Choroid plexus epithelial cell (primary cell): ENCODE data around the gene SMYD4.
"Not testable (repeated sequence)": the region's sequence is repeated elsewhere in the genome, so short reads cannot be mapped to it uniquely, and the experiment has no call there.

Experiments used
- DNase-seq: peaks from one replicate; pipeline ENCODE4 v3.0.0-alpha.2; 2010; ENCODE audit warnings: low read depth
- H3K4me3 ChIP-seq: 2 replicates; pipeline ENCODE4 v1.5.1; 2011; ENCODE audit warnings: low read depth, mild to moderate bottlenecking, control low read depth, low read length, moderate library complexity
- CTCF ChIP-seq: conservative IDR thresholded peaks from 2 replicates; pipeline ENCODE4 v1.5.1; 2011; ENCODE audit warnings: low read depth, mild to moderate bottlenecking, control low read depth, inconsistent platforms, low read length, moderate library complexity

Gene SMYD4

GRCh38 chr17:1871756-1872155, 42.1 kb upstream of the SMYD4 start:
- TF ChIP-seq CTCF = no peak
- no peak overlapping the region for H3K4me3 ChIP-seq
- DNase-seq = no peak

DNA sequence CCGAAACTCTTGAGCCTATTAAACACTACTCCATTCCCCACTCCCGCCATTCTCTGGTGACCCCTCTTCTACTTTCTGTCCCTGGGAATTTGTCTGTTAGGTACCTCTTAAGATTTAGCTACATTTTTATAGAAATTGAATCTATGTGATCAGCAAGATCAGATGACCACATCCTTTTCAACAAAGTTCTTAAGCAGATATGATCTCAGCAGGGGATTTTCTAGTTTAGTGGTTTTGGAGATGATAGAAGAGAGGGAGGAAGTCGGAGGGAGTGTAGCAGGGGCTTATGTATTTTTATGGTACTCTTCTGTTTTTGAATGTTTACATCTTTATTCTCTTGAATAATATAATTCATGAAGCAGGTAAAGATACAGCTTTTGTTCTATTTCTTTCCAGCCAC, 40.9 kb upstream of the SMYD4 start:
- TF ChIP-seq CTCF = no peak
- DNase-seq = peak; percentile 34
- H3K4me3 ChIP-seq = no peak overlapping the region

- DNase-seq = no peak
- H3K4me3 ChIP-seq = no peak overlapping the region
- TF ChIP-seq CTCF = no peak
Measured at GRCh38 chr17:1868090-1868489, 38.4 kb upstream of the SMYD4 start.

DNA sequence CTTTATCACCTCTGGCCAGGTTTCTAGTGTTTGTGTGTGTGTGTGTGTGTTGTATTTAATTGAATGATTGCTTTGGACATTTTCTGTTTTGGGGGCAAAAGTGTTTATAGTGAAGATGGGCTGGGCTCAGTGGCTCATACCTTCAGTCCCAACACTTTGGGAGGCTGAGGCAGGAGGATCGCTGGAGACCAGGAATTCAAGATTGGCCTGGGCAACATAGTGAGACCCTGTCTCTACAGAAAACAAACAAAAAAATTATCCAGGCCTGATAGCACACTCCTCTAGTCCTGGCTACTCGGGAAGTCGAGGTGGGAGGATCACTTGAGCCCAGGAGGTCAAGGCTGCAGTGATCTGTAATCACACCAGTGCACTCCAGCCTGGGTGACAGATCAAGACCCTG, 37.6 kb upstream of the SMYD4 start:
- TF ChIP-seq CTCF = no peak
- H3K4me3 ChIP-seq = no peak overlapping the region
- no peak for DNase-seq

- TF ChIP-seq CTCF = peak; percentile 71
- H3K4me3 ChIP-seq = no peak overlapping the region
- peak; percentile 40 for DNase-seq
Measured at GRCh38 chr17:1865252-1866037, 35.7 kb upstream of the SMYD4 start.

- DNase-seq = no peak
- no peak for TF ChIP-seq CTCF
- H3K4me3 ChIP-seq = no peak overlapping the region
Measured at GRCh38 chr17:1861391-1862010, 31.8 kb upstream of the SMYD4 start.

DNA sequence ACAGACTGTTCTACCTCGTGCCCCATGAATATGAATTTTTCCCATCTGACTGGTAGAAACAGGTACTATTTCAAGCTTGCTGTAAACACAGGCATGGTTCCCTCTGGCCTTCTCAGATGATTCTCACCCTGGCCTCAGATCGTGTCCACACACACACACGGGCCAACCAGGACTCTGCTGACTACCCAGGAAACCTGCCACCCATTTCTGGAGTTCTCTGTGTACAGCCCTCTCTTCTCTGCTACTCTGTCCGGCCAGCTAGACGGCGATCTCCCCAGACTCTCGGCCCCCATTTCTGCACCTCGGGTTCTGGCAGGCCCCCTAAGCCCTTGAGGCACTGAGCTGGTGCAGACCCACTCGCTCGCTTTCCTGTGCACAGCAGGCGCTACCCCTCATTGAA, 31.3 kb upstream of the SMYD4 start:
- no peak overlapping the region for H3K4me3 ChIP-seq
- DNase-seq = no peak
- no peak for TF ChIP-seq CTCF

- H3K4me3 ChIP-seq, DNase-seq: not testable (repeated sequence)
Measured at GRCh38 chr17:1856462-1856861, 26.8 kb upstream of the SMYD4 start.
